Stimulated activated CD8-positive, alpha-beta memory T cell treated with anti-CD3 and anti-CD28 coated beads, Interleukin-2, amount 100 ng/mL, for 48 hours (primary cell): ENCODE data around the gene USHBP1.
"Not testable (repeated sequence)": the region's sequence is repeated elsewhere in the genome, so short reads cannot be mapped to it uniquely, and the experiment has no call there.

Experiments used
- DNase-seq, 2 donors: peaks; one replicate each; pipeline ENCODE4 v3.0.0-alpha.2; 2020; ENCODE audit warnings: low read depth in 2 of 2

The USHBP1 gene

GRCh38 chr19:17295551-17295950, 31.0 kb upstream of the USHBP1 start:
- DNase-seq, result not testable (repeated sequence)

- peak in 1 of 2 donors; percentile 67 for DNase-seq
Measured at GRCh38 chr19:17294051-17294891, 29.7 kb upstream of the USHBP1 start.

GRCh38 chr19:17293605-17294004, 29.1 kb upstream of the USHBP1 start:
- no peak for DNase-seq

GRCh38 chr19:17292301-17293074, 27.9 kb upstream of the USHBP1 start:
- DNase-seq, result peak; percentile 78 to 84

- peak in 1 of 2 donors; percentile 59 for DNase-seq
Measured at GRCh38 chr19:17289489-17289888, 24.9 kb upstream of the USHBP1 start.

GRCh38 chr19:17286752-17287151, 22.2 kb upstream of the USHBP1 start:
- DNase-seq, result no peak

- DNase-seq, result no peak
Measured at GRCh38 chr19:17286263-17286662, 21.7 kb upstream of the USHBP1 start.

- DNase-seq, result no peak
Measured at GRCh38 chr19:17285415-17286135, 21.0 kb upstream of the USHBP1 start.

GRCh38 chr19:17283504-17283996, 19.0 kb upstream of the USHBP1 start:
- DNase-seq, result no peak

- peak; percentile 74 to 81 for DNase-seq
Measured at GRCh38 chr19:17282488-17283125, 18.1 kb upstream of the USHBP1 start.

- peak in 1 of 2 donors; percentile 54 for DNase-seq
Measured at GRCh38 chr19:17281391-17282304, 17.1 kb upstream of the USHBP1 start, which contains the start of gene ANKLE1. ANKLE1 (plus strand) TSS chr19:17281901; CDS start chr19:17281921, 20 bp downstream.

GRCh38 chr19:17279436-17279835, 14.9 kb upstream of the USHBP1 start:
- DNase-seq, result no peak

- DNase-seq, result no peak
Measured at GRCh38 chr19:17275441-17276175, 11.1 kb upstream of the USHBP1 start.

- not testable (repeated sequence) for DNase-seq
Measured at GRCh38 chr19:17274892-17275291, 10.3 kb upstream of the USHBP1 start.

GRCh38 chr19:17268754-17269153, 4.2 kb upstream of the USHBP1 start:
- DNase-seq, result no peak

GRCh38 chr19:17266975-17267788, 2.6 kb upstream of the USHBP1 start, which contains the start of gene BABAM1:
BABAM1 (plus strand) TSS chr19:17267443; CDS start chr19:17268807, 1,364 bp downstream.
- peak; percentile 85 to 88 for DNase-seq

GRCh38 chr19:17266589-17266974, 2.0 kb upstream of the USHBP1 start:
- DNase-seq, result no peak

GRCh38 chr19:17266026-17266425, 1.5 kb upstream of the USHBP1 start:
- DNase-seq, result no peak
